HL-60/S4 treated with phorbol 12-myristate 13-acetate at 8.2 ng/mL for 4 days and 3 days (cell line): ENCODE data around the gene ABHD12.
"Not testable (repeated sequence)": the region's sequence is repeated elsewhere in the genome, so short reads cannot be mapped to it uniquely, and the experiment has no call there.

Source experiments
- in situ Hi-C: fragments of 300-500 bp; cut with MboI; formaldehyde crosslinking; loops from 2 replicates; pipeline ENCODE4 v1.15.0; 2022; ENCODE audit warnings: low sequenced_read_pairs

The ABHD12 gene

DNA sequence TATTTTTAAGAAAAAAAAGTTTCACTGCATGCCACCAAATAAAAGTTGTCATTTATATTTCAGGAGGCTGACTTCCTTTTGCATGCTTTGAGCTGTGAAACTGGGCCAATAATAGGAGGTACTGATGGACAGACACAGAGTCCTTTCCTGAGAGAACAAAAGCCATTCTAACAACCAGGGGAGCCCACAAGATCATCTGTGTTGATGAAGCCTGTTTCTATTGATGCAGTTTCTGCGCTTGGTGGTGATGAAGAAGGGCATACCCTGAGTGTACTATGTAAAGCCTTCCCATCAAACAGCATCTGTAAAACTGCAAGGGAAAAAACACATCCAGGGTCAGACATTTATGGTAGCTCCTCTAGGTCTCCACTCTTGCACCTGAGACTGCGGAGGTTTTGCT lies 34.8 kb downstream of the ABHD12 start:
- in situ Hi-C loops = no loop called here

DNA sequence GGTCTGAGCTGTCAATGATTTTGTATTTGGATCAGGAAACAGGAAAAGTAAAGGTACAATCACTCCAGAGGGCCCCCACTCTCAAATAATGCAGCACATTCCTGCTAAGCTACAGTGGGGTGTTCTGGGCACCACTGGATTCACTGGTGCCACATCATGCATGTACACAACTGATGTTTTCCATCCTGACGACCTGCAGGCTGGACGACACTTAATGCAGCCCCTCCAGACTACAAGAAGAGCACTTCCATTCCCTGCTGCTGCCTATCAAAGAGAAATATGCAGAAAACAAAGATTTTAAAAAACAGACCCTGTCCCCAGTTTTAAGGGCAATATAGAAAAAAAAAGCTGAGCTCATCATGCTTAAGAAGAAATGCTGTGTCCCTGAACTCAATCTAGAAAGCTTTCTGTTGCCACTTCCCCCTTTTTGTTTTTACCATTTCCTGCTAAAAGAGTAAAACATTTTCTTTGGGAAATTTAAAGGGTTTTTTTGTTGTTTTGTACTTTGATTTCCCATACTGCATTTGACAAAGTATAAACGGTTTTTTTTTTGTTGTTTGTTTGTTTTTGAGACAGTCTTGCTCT lies 35.5 kb downstream of the ABHD12 start:
- in situ Hi-C loops = no loop called here

DNA sequence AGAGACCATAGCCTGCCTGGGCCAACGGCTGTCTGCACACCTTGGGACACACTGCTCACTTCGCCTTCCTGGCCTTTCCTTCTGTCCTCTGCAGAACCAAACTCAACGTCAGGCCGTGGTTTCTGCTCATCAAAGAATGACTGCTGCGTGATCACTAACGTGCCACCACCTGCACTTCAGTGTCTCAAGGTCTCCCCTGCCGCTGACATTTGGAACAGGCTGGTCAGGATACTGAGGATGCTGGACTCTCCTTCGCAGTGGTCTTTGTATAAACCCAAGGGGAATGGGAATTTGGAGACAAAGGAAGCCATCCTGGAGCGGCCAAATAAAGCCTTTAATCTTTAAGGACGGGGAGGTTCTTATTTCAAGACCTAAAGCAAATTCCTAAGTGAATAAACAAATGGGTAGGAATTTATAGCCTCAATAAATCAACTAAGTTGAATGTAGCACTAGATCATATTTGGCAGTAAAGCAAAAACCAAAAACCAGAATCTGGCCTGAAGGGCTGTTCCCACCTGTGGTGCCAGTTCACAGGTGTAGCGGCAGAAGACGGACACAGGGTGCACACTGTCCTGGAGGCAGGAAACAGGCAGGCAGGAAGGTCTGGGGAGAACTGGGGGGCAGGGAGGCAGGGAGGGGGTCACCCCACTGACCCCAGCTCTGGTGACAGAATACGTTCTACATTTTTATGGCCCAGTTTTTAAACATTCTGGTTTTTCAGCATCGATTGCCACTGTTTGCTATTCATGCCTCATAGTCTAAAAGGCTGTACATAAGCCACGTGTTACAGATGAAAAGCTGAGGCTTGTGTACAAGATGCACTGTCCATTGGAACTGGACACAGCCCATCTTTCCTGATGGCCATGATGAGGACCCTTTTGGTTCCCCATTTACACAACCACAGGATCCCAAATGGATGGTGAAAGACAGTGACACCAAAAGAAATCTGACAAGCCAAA lies 36.6 kb downstream of the ABHD12 start:
- in situ Hi-C loops = no loop called here

DNA sequence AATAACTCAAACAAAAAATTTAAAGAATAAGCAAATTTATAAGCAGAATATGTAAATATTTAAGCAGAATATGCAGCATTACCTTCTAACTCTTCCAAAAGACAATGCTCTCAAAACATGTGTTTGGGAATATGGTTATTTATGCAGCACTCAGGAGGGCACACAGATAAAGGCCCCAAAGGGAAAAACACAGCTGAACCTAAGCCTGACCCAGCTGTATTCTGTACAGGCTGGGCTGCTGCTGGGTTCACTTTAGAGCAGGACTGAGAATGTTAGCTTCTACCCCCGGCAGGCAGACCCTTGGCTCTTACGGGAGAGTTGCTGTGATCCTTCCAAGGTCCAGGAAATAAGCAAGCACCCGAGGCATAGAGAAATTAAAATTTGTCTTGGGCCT lies 37.3 kb downstream of the ABHD12 start:
- in situ Hi-C loops = no loop called here

DNA sequence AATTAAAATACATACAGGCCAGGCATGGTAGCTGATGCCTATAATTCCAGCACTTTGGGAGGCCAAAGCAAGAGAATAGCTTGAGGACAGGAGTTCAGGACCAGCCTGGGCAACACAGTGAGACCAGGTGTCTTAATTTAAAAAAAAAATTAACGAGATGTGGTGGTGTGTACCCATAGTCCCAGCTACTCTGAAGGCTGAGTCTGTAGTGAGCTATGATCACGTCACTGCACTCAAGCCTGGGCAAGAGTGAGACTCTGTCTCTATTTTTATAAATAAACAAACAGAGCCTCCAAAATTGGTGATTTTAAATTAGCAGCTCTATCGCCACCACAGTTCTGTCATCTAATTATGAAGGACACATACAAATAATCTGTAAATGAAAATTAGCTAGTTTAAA lies 37.9 kb downstream of the ABHD12 start:
- in situ Hi-C loops = no loop called here

DNA sequence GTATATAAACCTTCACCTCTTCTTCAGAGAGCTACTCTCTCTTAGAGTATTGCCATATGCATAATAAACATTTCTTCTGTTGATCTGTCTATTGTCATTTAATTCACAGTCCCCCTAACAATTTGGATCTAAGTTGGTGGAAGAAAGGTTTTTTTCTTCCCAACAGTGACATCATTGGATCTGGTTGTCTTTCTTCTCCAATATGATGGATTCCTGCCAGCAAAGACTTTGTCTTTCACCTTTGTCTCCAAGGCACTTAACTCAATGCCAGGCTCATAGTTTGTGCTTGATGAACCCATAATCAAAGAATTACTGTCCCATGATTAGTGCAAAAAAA lies 39.6 kb downstream of the ABHD12 start:
- in situ Hi-C loops = no loop called here

DNA sequence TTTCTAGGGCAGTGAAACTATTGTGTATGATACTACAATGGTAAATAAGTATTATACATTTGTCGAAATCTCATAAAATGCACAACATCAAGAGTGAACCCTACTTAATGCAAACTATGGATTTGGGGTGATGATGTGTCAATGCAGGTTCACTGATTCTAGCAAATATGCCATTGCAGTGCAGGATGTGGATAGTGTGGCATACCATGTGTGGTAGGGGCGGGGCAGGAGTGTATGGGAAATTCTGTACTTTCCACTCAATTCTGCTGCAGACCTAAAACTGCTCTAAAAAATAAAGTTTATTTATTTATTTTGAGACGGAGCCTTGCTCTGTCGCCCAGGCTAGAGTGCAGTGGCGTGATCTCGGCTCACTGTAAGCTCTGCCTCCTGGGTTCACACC lies 44.3 kb downstream of the ABHD12 start:
- in situ Hi-C loops = no loop called here

DNA sequence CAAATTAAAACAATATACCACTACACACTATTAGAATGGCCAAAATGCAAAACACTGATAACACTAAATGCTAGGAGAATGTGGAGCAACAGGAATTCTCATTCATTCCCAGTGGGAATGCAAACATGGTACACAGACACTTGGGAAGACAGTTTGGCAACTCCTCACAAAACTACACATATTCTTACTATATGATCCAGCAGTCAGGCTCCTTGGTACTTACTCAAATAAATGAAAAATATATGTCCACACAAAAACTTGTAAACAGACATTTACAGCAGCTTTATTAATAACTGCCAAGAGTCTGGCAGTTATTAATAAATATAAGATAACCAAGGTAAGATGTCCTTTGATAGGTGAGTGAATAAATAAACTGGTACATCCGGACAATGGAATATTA lies 44.9 kb downstream of the ABHD12 start:
- in situ Hi-C loops = no loop called here

DNA sequence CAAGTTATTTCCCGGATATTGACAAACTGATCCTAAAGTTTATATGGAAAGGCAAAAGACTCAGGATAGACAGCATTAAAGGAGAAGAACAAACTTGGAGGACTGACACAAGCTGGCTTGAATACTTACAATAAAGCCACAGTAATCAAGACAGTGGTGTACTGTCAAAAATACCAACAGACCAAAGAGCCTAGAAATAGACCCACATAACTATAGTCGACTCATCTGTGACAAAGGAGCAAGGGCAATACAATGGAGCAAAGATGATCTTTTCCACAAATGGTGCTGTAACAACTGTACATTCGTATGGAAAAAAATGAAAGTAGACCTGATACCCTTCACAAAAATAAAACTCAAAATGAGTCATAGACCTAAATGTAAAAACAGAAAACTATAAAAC lies 46.0 kb downstream of the ABHD12 start:
- in situ Hi-C loops = no loop called here

DNA sequence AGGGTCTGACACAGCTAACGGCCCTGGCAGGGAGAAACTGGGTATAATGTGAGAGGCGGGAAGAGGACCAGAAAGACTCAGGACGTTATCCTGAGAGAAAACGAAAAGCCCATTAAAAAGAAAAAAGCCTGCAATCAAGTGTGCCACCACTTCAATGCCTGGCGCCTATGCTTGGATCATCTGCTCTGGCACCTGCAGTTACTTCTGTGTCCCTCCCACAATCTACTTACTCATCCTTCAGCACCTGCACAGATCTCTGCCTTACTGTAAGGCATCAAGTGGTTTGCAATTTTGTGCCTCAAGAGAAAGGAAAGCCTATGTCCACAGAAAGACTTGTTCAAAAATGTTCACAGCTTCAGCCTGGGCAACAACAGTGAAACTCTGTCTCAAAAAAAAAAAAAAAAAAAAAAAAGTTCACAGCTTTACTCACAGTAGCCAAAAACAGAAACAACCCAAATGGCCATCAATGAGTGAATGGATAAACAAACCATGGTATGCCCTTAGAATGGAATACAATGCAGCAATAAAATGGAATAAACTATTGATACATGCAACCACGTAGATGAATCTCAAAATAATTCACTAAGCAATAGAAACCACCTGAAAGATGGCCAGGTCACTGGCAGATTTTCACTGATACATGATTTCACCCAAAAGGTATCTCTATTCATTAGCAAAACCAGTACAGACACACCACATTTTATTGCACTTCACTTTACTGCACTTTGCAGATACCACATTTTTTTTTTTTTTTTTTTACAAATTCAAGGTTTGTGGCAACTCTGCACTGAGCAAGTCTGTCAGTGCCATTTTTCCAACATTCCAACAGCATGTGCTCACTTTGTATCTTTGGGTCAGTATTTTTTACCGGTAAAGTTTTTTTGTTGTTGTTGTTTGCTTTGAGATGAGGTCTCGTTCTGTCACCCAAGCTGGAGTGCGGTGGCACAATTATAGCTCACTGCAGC lies 48.6 kb downstream of the ABHD12 start:
- in situ Hi-C loops = no loop called here

DNA sequence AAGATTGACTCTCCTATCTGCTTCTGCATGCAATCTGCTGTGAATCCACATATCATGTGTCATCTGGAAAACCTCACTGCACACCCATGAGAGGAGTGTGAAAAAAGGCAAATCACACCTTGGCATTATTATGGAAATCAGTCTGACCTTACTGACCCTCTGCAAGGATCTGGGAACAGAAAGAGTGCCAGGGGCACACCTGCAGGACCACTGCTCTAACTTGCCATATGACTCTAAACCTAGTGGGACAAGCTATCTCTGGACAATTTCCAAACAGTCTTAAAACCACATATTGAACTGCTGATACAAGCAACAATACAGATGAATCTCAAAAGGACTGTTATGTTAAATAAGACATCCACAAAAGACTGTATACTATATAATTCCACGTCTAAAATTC lies 50.3 kb downstream of the ABHD12 start:
- in situ Hi-C loops = no loop called here

DNA sequence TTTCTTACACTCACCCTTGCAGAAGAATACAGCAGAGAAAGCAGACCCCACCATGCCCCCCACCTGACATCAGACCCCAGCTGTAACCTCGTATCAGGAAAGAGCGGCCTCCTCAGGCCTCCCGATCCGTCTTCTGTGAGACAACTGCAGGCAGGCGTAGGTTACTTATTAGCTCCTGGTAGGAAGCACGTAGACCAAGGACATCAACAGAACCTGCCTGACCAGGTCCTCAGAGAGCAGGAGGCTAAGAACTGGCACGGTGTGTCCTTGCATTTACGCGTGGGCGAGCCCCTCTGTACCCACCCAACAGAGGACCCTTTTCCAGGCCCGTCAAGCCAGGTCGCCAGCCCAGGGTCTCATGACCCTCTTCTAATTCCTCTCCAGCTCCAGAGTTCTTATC lies 51.0 kb downstream of the ABHD12 start:
- in situ Hi-C loops = no loop called here

DNA sequence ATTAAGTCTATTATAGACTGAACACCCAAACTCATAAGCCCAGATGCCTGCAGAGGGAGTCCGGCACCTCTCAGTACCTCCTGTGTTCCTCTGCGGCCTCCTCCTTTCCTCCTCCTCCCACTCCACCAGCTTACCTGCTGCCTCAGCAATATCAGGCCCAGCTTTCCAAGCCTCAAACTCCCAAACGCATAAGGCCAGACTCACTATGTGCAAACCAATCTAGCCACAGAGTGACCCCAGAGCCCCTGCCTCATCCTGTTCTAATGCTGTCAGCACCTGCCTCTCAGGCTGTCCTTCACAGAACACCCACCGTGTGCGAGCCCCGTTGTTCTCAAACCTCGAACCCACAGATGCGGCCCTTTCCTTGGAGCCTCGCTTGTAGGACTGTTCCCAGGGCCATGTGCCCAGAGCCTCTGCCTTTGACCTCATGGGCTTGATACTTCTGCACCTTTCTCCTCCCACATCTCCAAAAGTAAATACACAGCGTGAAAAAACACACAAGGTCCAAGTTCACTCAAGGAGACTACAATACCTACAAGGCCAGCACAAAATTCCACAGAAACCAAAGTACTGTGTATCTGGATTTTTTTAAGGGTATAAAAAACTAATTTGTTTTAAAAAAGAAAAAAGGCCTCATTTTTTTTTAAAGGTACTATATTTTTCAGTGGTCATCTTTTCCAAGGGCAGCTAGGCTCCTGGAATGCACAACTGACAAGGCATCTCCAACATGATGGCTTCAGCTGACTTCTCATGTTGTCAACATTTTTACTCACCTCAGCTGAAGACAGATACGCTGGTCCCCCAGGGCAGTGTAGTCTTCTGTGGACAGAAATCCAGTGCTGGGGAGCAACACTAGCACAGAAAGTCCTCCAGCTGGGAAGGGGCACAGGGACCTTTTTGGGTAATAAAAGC lies 52.3 kb downstream of the ABHD12 start:
- in situ Hi-C loops = no loop called here

DNA sequence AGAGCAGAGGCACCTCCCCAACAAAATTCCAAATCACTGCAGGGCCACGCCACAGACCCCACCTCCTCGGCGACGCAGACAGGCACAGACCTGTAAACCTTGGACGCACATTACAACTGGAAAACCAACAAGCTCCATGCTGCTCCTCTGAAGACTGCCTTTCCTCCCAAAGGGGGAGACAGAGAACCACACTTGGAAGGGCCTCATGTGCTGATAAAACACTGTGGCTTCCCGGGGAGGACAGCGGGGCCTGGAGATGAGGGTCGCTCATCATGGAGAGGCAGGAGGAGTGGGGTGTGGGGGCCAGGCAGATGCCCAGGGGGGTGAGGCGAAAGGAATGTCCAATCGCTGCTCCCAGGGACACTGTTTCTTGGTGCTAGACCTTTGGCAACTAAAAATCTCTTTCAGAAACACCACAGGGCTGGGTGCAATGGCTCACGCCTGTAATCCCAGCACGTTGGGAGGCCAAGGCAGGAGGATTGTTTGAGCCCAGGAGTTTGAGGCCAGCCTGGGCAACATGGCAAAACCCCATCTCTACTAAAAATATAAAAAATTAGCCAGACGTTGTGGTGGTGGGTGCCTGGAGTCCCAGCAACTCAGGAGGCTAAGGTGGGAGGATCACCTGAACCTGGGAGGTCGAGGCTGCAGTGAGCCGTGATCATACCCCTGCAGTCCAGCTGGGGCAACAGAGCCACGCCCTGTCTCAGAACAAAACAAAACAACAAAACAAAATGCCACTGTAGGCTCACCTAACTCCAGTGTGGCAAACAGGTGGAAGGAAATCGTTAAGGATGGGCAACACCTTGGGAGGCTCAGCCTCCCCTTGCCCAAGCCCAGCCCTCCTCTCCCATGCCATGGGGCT lies 53.8 kb downstream of the ABHD12 start:
- in situ Hi-C loops = no loop called here

DNA sequence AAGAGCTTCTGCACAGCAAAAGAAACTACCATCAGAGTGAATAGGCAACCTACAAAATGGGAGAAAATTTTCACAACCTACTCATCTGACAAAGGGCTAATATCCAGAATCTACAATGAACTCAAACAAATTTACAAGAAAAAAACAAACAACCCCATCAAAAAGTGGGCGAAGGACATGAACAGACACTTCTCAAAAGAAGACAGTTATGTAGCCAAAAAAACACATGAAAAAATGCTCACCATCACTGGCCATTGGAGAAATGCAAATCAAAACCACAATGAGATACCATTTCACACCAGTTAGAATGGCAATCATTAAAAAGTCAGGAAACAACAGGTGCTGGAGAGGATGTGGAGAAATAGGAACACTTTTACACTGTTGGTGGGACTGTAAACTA lies 55.7 kb downstream of the ABHD12 start:
- in situ Hi-C loops = not testable (repeated sequence)

DNA sequence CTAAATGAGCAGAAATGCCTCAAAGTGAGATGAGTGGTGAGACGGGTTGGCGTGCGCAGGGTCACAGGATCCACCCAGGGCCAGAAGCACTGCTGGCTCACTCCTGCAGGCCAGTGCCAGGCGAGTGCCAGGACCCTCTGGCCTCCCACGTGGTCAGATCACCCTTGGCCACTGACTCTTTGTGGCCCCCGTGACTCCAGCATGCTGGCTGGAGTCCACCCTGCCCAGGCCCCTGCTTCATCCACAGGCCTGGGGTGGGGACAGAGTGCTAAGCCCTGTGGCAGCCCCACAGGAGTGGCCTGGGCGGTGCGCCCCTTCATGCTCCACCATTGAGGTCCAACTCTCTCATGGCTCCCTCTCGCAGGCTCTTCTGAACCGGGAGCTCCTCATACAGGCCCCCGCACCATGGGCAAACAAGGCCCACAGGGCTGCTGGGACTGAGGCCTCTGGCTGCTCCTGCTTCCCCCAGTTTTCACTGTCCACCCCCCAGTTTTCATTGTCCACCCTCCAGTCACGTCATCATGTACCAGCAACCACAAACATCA lies 61.6 kb downstream of the ABHD12 start:
- in situ Hi-C loops = no loop called here

DNA sequence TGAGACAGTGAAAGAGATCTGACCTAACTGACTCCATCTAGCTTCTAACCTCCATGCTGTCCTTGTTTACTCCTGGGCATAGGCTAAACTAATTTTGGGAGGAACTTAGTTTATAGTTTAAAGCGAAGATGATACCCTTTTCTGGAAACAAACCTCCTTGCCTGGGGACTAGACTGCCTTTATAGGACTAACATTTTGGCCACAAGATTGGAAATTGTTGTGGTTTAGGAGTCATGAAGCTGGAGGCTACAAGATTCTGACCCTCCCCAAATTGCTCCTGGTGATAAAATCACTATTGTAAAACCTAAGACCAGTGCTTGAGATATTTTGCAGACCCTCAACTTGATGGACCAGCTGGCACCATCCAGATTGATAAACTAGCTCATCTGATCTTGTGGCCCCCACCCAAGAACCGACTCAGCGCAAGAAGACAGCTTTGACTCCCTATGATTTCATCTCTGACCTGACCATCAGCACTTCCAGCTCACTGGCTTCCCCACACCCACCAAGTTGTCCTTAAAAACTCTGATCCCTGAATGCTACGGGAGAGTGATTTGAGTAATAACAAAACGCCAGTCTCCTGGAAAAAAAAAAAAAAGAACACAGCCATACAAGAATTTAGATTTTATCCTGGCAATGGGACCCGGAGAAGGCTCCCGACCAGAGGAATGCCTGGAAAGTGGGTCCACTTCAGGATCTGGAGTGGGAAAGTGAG lies 63.0 kb downstream of the ABHD12 start:
- in situ Hi-C loops = no loop called here

DNA sequence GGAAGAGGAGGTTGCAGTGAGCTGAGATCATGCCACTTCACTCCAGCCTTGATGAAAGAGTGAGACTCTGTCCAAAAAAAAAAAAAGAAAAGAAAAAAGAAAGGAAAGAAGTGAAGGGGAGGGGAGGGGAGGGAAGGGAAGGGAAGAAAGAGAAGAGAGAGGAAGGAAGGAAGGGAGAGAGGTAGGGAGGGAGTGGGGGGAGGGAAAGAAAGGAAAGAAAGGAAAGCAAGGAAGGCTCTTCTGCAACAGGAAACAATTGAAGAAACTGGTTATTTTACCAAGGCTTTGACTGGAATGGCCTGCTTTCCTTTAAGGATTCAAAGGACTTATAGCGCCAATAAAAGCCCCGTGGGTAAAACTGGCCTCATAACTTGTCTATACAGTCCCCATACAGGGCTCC lies 64.6 kb downstream of the ABHD12 start:
- in situ Hi-C loops = no loop called here

DNA sequence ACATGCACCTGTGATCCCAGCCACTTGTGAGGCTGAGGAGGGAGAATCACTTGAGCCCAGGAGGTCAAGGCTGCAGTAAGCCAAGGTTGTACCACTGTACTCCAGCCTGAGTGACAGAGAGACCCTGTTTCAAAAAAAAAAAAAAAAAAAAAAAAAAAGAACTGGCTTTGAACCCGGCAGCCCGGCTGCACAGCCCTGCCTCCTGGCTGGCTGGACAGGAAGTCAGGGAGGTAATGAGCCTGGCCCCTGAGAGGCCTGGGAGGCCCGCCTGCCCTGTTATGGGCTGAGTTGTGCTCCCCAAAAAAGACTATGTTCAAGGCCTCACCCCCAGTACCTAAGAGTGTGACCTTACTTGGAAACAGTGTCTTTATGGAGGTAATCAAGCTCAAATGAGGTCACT lies 65.6 kb downstream of the ABHD12 start:
- in situ Hi-C loops = no loop called here
